Fibroblast of skin of left quadriceps (primary cell): ENCODE measurements around the gene TRIM67.

Experiments used
- DNase-seq, 2 experiments: peaks; one replicate each; pipeline ENCODE4 v3.0.0-alpha.2; 2013; ENCODE audit warnings: low read depth in 2 of 2

Gene TRIM67

DNA sequence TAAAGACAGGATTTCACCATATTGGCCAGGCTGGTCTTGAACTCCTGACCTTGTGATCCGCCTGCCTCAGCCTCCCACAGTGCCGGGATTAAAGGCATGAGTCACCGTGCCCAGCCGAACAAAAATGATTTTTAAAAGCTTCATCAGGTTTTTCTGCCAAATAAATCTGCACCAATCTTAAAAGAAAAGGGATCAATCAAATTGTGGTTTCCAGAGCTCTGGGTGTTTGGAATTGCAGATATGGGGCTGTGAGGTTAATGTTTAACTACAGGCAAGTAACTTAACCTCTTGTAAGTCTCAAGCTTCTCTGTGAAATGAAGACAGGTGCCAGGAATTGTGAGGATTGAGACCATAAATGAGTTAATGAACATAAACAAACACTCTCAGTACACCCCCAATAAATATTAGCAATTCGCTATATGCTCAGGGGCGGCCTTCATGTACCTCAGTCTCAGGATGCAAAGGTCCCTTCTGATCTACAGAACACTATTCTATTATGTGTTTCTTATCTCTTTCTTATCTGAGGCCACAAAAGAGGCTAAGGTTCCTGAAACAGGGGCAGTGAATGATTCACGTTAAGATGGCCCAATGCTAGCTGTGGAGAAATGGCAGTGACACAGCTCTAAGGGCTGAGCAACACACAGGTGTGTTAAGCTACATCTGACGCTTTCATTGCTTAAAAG, 72.0 kb downstream of the TRIM67 start:
- no peak for DNase-seq

DNA sequence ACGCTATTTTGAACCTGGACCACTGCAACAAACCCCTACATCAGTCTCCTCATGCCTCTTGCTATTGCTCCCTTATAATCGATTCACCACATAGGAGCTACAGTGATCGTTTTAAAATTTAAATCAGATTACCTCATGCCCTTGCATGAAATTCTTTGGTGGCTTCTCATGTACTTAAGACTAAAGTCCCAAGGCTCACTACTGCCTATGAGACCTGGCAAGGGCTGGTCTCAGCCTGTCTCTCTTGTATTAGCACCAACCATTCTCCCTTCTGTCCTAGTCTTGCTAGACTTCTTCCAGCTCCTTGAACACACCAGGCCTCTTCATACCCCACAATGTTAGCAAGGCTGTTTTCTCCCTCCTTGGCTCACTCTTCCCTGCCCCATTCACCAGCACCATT, 72.6 kb downstream of the TRIM67 start:
- no peak for DNase-seq

DNA sequence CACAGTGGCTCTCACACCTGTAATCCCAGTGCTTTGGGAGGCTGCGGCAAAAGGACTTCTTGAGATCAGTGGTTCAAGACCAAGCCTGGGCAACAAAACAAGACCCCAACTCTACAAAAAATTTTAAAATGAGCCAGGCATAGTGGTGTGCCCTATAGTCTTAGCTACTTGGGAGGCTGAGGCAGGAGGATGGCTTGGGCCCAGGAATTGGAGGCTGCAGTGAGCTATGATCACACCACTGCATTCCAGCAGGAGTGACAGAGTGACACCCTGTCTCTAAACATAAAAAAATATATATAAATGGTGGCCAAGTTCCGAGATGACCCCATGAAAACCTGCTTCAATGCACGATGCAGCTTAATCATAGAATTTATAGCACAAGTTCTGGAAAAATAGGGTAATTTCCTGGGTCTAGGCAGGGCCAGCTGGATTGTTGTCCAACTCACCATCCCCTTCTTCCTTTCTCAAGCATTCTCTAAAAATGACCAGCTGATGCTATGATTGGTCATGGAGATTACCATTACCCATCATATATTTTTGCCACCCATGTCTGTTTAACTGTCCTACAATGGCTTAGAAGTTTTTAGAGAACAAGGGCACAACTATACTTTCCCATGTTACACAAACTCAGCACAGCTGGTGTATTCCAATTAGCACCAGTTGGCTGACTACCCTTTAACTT, 73.8 kb downstream of the TRIM67 start:
- DNase-seq: no peak

DNA sequence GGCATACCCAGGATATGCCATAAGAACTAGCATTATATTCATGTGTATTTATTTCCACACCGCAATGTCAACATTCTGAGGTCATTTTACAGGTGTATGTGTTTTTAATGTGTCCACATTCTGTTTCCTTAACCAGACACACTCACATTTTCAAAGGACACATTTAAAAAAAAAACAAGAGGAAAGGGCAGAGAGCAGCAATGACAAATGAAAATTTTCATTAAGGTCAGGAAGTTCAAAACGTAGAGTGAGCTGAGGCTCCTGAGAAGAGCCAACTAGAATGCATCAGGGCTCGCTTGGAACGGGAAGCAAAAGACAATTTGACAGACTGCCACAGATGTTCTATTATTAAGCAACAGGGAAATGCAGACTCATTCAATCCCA, 74.3 kb downstream of the TRIM67 start:
- DNase-seq: no peak

DNA sequence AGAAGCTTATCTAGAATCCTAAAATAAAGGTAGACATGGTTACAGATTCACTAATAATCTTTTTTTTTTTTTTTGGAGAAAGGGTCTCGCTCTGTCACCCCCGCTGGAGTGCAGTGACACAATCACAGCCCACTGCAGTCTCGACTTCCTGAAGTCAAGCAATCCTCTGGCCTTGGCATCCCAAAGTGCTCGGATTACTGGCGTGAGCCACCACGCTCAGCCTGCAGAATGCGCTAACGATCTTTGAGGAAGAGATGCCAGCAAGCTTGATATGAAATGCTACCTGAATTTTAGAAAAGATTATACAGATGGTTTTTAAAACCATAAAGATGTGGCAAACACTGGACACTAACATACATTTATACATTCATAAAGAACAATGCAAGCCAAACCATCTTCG, 75.1 kb downstream of the TRIM67 start:
- no peak for DNase-seq

DNA sequence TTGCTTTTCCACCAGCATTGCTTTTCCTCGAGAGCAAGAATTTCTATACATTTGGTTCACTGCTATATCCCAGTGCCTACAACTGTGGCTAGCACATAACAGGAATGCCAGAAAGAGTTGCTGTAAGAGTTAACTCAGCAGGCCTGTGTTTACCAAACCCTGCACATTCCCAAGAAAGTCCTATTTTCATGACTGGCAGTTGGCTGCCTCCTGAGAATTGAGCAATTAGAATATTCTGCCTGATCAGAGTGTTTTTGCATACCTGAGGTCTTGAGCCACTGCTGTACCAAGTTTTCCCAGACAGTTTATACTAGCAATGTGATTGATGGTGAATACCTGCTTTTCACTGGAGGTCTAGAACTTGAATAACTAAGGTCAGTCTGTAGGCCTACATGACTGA, 76.4 kb downstream of the TRIM67 start:
- no peak for DNase-seq

DNA sequence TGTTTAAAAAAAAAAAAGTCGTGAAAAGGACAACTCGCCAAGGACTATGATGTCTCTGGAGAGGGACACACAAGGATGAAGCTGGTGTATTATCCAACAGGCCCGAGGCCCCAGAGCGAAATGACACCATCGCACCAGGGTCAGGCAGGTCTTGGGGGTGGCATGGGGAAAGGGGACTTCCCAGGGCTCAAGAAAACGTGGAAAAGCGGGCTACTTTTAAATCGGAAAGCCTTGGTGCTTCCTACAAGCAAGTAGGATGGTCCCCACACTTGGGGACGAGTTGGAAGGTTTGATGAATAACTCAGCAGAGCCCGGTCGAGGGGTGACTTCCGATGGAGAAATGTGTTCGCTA, 78.6 kb downstream of the TRIM67 start:
- DNase-seq: no peak

DNA sequence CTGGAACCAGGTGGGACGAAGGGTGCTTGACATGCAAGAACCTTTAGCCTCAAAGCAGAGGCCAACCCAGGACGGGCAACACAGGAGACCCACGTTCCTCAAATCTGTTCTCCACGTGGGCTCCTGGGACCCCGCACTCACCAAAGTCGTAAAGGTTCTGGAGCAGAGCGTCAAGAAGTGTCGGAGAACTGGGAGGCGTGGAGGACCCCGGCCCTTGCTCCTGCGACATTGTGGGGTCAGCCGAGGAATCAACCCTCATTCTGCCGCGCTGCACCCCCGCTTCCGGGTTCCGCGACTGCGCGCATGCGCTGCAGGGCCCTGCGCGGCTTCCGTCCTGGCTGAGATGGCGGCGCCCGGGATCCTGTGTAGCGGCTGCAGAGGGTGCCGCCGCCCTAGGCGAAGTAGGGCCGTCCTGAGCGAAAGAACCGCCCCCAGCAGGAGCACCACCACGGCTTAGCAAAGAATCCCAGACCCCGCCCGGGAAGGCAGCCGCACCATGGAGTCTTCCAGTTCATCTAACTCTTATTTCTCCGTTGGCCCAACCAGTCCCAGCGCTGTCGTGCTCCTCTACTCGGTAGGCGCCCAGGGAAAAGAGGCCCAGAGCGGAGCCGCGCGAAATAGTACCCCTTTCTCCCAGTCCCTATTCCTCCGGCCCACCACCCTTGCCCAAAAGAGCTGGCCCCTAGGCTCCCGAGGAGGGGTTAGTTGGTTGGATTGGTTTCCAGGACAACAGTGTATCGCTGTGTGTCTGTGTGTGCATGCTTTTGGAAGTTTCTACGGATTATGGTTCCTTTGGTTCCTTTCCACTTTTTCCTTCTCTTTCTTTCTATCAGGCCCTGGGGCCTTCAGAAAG, 79.3 kb downstream of the TRIM67 start, which contains the start of gene GNPAT:
Gene GNPAT (plus strand): TSS at position 330 of the 853 bp plus-strand sequence. CDS start 167 bp downstream, at position 497.
- peak; percentile 56 to 64 for DNase-seq

DNA sequence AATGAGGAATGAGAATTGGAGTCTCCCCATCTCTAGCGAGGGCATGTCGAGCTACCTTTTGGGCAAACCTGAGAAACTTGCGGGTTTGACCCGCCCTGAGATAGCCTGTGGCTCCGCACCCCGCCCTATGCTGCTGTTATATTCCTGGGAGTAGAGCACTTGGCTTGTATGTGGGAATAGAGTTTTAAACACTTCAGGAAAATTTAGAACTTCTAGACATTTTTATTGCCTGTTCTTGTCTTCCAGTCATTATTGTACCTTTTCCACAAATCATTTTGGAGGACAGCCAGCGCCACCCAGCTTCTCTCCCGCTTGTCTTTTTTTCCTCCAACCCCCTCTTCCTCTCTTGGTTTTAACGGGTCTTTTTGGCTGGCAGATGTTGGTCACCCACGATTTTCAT, 79.9 kb downstream of the TRIM67 start:
- no peak for DNase-seq

DNA sequence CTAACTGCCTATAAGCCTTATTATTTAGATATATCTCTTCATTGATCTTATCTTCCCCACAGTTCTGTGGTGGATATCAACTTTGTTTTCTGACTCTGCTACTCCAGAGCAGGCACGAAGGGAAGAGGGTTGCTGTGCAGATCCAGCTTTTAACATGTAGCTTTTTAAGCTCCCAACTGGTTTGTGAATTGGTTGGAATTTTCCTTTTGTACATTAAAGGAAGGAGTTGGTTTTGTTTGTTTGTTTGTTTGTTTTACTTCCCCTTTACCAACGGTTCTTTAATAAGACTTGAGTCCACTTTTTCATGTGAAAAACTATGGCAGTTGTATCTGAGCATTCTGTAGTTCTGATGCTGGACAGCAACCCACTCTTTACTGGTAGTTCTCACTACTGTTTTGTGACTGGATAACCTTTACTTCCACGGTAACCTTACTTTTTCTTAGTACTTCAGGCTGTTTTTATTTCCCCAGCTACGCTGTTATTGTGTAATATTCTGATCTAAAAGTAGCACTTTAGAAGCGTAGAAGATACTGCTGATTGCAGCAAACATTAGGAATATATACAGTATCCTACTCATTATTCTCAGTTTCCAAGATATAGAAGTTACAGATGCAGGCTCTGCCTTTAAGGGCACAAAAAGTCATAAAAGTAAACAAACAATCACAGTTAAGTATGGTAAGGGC, 80.8 kb downstream of the TRIM67 start:
- DNase-seq: no peak

DNA sequence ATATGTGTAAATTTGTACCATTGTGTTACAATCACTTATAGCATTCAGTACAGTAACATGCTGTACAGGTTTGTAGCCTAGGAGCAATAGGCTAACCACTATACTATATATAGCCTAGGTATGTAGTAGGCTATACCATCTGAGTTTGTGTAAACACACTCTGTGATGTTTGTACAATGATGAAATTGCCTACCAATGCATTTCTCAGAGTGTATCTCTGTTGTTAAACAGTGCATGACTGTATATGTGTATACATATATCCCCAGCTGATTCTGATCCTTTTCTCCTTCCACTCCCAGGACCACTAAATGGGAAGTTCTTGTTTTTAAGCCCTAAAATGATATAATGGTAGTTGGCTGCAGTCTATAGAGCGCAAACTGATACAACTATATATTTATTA, 86.9 kb downstream of the TRIM67 start:
- DNase-seq: no peak

DNA sequence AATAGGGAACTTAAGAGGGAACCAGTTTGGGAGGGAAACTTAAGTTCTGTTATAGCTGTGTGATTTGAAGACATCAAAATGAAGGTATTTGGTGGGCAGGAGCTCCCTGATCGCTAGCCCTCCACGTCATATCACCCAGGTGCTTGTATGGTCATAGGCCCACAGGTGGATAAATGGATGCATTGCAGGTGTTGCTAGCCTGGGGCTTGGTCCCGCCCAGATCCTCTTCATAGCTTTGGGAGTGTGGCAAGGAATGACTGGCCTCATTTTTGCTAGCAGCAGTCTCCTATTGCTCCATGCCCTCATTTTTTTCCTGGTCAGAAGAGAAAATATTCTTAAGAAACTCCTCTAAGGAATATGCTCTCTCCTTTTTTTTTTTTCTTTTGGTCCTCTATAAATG, 90.5 kb downstream of the TRIM67 start:
- DNase-seq: no peak

DNA sequence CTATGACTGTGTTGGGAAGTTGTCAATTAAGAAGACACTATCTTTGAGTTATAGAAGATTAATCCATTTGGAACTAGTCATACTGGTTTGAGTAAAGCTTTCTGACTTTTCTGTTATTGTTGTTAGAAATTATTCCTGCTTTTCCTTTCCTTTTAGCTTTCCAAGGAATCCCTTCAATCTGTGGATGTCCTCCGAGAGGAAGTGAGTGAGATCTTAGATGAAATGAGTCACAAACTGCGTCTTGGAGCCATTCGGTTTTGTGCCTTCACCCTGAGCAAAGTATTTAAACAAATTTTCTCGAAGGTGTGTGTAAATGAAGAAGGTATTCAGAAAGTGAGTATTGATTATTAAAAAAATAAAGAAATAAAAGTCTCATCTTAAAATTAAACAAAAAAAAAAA, 98.5 kb downstream of the TRIM67 start:
- DNase-seq: no peak

DNA sequence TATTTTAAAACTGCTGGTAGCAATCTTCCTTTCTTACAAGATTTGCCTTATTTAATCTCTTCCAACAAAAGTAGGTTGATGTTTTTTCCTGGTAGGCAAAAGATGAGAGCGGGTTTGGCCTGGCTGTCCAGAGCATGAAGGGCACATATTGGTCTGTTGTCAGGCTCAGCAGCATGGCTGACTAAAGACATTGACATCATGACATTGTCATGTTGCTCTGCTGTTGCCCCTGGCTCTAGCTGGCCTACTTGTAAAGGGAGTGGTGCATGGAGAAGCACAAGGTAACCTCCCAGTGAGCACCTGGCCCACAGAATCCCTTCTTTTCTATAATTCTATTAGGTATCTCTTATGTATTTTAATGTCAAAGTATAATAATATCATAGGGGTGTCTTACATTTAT, 102.8 kb downstream of the TRIM67 start:
- DNase-seq: no peak

DNA sequence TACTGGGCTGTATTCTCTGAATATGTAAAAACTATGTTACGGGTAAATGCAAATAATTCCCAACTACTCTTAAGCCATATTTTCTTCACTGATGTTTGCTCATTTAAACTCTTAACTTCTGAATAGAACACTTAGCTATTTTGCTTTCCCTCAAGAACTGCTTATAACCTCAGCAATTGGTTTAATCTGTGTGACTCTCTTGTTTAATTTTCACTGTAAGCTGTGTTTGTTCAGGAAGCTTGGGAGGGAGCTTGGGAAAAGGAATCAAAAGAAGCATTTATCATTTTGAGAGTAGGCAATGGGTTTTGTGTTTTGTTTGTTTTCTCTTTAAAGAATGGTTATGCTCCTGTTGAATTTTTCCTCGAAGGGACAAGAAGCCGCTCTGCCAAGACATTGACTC, 103.5 kb downstream of the TRIM67 start:
- DNase-seq: no peak

DNA sequence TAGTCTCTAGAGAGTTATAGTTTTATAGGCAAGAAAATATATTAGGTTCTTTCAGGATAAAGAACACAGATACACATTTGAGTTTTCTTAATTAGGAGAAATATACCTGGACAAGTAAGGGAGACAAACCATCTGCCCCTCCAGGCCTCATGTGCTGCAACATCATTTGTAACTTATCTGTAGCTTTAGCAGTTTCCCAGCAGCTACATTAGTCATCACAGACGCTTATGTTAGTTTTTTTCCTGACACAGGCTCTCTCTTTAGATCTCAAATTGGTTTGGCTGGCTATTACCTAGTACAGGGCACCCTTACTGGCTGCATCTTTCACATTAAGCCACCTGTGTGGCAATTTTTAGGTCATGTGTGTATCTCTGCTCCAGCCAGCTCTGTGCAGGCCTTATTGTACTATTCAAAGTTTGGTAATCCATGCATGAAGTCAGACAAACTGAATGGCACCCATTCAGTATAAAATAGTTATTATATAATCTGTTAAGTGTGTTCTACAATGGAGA, 105.0 kb downstream of the TRIM67 start:
- no peak for DNase-seq
